IPS DF 19.7 (cell line): Measurements from ENCODE around the gene DCN.

Experiments used
- DNase-seq: peaks from one replicate; pipeline ENCODE4 v3.0.0-alpha.2; 2013; ENCODE audit warnings: low read depth, low spot score

Gene DCN

GRCh38 chr12:91103101-91103500, 79.5 kb downstream of the DCN start:
- no peak for DNase-seq

DNA sequence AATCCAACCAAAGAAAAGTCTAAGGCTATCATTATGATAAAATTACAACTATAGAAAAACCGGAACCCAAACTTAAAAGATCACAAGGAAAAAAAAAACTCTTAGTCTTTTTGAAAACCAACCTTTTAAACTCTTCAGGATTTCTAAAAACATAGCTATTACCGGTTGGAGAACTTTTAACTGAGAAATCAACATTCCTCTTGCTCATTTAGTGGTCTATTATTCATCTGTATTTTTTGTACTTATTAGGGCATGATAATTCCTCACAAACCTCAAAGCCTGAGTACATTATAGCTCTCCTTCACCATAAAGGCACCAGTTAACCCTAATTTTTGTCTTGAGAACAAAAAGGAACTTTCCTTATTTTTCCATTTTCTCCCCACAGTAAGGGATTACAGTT, 81.7 kb downstream of the DCN start:
- no peak for DNase-seq

GRCh38 chr12:91099836-91100235, 82.8 kb downstream of the DCN start:
- no peak for DNase-seq

GRCh38 chr12:91099341-91099740, 83.3 kb downstream of the DCN start:
- DNase-seq = no peak

GRCh38 chr12:91098941-91099340, 83.7 kb downstream of the DCN start:
- DNase-seq = no peak

DNA sequence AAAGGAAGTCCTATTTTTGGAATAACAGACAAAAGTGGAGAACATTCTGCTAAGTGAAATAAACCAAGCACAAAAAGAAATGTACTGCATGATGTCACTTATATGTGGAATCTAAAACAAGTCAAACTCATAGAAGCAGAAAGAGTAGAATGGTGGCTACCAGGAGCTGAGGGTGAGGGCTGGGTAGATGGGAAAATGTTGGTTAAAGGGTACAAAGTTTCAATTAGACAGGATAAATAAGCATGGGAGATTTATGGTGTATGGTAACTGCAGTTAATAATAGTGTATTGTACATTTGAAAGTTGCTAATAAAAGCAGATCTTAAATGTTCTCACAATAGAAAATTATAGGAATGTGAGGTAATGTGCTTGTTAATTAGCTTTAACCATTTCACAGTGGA, 84.2 kb downstream of the DCN start:
- DNase-seq = no peak

DNA sequence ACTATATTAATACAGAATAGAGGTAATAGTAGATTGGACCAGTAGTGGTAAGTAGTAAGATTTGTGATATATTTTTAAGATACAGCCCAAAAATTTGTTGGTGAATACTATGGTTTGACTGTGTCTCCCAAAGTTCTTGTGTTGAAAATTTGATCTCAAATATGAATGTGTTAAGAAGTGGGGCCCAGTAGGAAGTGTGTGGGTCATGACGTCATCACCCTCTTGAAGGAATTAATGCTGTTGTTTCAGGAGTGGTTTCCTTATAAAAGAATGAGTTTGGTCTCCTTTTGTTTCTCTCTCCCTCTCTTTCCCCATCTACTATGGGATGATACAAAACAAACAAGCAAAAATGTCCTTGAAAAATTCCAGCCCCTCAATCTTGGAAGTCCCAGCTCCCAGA, 87.7 kb downstream of the DCN start:
- DNase-seq = no peak

GRCh38 chr12:91094032-91094662, 88.5 kb downstream of the DCN start:
- no peak for DNase-seq

DNA sequence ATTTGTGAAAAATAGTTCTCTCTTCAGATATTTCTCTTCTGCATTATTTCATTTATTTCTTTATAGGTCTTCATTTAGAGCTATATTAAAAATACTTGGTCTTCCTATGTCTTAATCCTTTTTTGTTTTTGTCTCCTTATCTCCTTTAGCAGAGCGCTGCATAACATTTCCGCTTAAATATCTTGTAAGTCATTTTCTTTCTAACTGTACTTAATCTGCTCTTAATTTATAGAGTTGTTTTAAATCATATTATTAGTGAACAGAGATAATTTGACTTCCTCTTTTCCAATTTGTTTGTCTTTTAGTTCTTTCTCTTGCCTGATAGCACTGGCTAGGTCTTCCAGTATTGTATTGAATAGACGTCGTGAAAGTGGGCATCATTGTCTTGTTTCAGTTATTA, 89.3 kb downstream of the DCN start:
- DNase-seq = no peak

GRCh38 chr12:91091916-91092715, 90.5 kb downstream of the DCN start:
- DNase-seq = no peak
